Endothelial cell of hepatic sinusoid (primary cell): ENCODE data around the gene NMS.
"Not testable (repeated sequence)": the region's sequence is repeated elsewhere in the genome, so short reads cannot be mapped to it uniquely, and the experiment has no call there.

ENCODE experiments used
- in situ Hi-C: cut with HindIII; loops from 2 replicates; pipeline ENCODE4 v1.10.0; 2017; ENCODE audit warnings: low sequenced_read_pairs

NMS gene

GRCh38 chr2:100470182-100470581 lies at the start of gene NMS:
TSS of gene NMS (plus strand) at chr2:100470482. CDS start at chr2:100470489, 7 bp downstream.
- in situ Hi-C loops, result no loop called here

DNA sequence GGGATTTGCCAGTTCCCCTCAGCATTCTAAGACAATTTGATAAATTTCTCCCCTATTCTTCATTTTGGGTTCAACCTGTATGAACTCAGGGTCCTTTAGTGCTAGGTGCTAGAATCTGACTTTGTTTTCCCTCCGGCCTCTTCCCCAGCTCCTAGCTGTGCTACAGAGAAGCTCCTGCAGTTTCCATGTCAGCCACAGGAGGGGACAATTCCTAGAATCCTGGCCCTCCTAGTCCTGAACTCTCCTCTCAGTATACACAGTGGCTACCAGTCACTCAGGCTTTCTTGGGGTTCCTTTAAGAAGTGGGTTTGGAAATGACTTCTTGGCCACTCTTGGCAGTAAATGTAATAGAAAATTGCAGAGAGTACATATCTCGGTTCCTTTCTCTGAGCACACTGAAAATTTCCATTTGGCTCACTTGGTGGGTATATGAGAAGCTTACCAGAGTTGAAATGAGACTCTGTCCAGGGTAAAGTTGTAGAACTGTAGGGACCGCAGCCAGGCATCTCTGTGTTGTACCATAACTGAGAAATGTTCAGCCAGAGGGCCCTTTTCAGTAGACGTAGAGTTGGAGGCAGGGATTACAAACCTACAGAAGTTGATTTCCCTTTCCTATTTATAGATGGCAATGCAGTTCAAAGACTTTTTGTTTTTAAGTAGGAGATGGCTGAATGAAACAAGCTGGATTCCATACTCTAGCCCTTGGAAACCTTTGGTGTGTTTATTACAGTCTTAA lies 47.8 kb upstream of the NMS start:
- in situ Hi-C loops, result no loop called here

GRCh38 chr2:100423631-100424030 lies 46.7 kb upstream of the NMS start:
- in situ Hi-C loops, result no loop called here

DNA sequence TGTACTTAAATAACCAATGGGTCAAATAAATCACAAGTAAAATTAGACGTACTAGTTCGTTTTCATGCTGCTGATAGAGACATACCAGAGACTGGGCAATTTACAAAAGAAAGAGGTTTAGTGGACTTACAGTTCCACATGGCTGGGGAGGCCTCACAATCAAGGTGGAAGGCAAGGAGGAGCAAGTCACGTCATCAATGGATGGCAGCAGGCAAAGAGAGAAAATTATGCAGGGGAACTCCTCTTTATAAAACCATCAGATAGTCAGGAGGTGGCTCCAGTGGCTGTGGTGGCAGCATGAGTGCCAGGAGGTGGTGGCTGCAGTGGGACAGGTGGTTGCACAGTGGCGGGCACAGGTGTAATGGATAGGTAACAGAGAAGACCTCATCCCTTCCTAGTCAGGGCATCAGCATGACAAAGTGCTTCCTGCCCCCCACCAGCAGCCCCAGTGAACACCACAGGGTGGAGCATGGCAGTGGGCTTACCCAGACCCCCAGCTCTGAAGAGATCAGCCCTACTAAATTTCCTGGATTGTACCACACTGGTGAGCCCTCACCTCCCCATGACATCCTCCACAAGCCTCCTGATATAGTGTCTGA lies 45.9 kb upstream of the NMS start:
- in situ Hi-C loops, result no loop called here

DNA sequence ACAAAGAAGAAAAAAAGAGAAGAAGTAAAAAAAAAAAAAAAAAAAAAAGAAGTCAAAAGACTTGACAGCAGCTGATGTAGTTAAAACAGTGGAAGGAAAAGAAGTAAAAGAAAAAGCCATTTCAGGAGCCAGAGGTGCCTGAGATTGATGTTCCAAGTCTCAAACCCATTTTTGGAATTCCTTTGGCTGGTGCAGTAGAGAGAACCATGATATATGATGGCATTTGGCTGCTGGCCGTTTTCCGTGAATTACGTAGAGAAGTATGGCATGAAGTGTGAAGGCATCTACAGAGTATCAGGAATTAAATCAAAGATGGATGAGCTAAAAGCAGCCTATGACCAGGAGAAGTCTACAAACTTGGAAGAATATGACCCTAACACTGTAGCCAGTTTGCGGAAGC lies 45.2 kb upstream of the NMS start:
- in situ Hi-C loops, result no loop called here

- in situ Hi-C loops, result no loop called here
These were observed 44.5 kb upstream of the NMS start for GRCh38 chr2:100425573-100426383.

GRCh38 chr2:100426384-100426720 lies 43.9 kb upstream of the NMS start:
- in situ Hi-C loops, result no loop called here

GRCh38 chr2:100427111-100427510 lies 43.2 kb upstream of the NMS start:
- in situ Hi-C loops, result no loop called here

DNA sequence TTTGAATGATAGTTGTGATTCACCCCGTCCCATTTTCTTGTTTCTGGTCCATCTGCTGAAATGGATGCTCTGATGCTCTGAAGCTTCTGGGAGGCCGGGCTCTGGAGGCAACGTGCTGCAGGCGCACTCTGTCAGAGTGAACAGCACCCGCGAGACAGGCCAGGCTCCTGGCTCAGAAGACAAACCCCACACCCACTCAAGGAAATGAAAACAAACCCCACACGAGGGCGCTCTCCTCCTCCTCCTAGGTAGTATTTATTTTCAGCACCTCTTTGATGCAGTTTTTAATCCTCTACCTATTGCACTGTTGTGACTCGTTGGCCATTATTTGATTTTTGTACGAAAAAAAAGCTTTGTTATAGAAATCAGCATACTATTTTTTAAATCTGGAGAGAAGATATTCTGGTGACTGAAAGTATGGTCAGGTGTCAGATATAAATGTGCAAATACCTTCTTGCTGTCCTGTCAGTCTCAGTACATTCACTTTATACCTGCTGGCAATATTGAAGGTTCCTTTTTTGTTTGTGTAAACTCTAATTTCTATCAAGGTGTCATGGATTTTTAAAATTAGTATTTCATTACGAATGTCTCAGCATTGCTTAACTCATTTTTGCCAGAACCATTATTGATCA lies 42.5 kb upstream of the NMS start:
- in situ Hi-C loops, result no loop called here

DNA sequence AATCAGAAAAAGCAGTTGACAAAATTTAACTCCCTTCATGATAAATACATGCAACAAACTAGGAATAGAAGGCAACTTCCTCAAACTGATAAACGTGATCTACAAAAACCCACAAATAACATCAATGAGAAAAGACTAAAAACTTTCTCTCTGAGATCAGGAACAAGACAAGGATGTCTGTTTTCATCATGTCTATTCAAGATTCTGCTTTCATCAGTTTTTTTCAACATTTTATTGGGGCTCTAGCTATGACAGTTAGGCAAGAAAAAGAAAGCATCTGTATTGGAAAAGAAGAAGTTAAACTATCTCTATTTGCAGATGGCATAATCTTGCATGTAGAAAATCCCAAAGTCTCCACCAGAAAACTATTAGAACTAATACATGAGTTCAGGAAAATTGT lies 40.6 kb upstream of the NMS start:
- in situ Hi-C loops, result no loop called here

GRCh38 chr2:100437751-100438150 lies 32.5 kb upstream of the NMS start:
- in situ Hi-C loops, result no loop called here

DNA sequence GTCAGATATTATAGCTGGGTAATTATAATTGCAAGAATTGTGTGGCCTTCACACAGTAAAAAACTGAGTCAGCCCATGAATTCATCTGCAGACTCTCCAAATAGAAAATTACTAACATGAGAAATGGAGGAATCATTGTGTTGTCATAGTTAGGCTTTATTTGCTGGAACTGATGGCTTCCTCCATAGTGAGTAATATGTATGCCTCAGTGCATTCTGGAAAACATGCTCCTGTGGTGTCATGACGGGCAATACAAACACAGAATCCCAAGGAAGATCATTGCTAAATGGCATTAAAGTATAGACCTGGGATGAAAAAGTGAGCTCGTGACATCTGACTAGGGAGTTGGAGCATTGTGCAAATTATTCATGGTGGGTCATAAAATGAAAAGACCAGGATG lies 23.6 kb upstream of the NMS start:
- in situ Hi-C loops, result no loop called here

DNA sequence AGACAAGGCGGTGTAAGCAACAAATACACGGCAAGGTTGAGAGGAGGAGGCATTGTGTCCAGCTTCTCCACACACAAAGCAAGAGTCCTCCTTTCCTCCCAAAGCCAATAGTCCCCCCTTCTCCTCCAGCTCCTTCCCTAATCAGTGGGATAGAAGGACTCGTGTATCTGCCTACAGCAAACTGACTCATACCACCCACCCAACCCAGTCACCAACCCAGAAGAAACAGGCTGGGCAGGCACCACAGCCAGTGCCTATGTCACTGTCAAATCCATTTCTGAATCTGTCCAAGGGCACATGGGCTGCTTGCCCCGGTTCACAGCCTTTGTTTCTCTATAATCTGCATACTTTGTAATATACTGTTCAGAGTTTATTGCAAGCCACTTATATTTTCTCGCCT lies 19.2 kb upstream of the NMS start:
- in situ Hi-C loops, result no loop called here

DNA sequence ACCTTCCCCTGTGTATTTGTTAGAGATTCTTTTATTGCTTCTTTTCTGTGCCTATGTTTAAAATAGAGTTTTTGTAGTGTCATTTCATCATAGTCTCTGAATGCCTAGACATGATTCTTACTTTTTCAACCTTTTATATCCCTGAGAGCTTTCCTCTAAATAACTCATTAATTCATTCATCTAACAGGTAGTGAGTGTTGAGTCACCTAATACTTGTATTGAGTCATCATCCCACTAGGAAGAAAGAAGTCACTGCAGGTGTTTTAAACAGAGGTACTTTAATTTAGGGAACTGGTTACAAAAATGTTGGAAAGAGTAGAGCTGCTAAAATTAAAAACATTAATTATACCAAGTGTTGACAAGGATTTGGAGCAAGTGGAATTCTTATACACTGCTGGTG lies 18.5 kb upstream of the NMS start:
- in situ Hi-C loops, result no loop called here

DNA sequence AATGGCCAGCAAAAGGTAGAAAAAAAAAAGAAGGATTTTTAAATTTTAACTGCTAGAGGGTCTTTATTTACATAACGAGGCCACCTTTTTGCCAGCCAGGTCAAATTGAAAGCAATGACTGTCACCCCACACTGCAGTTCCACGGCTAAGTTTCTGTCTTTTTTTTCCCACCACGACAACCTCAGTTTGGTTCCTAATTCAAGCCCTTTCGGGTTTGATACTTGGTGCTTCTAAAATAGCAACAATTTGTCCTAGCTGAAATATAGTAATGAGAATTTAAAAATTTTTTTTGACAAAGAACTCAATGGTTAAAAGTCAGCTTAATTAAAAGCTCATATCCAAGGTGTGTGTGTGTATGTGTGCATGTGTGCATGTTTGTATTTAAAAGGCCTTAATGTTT lies 16.4 kb upstream of the NMS start:
- in situ Hi-C loops, result no loop called here

- in situ Hi-C loops, result not testable (repeated sequence)
These were observed 13.9 kb upstream of the NMS start for GRCh38 chr2:100456357-100456756.

DNA sequence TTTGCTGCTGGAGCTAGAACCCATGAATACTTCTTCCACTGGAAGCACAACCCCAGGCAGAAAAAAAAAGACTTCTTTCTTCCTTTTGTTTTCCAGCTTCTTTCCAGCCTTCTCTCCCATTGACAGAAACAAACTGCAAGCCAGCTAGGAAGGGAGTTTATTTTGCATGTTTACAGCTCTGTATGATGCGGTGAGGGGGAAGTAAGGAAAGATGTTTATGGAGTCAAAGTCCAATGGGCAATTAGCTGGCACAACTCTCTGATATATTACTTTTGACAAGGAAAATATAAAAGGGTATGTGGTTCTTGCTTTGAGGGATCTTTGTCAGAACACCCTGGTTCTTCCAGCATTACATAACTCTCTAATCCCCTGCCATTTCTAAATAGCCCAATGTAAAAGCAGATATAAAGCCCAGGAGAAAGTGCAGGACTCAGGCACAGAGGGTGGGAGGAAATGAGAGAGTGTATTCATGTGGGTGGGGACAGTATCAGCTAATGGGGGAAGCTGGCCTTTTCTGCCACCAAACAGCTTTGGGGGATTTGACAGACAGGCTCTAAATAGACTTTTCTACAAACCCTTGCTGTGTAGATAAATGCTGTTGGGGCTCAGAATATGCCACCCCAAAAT lies 9.3 kb upstream of the NMS start:
- in situ Hi-C loops, result no loop called here

- in situ Hi-C loops, result no loop called here
These were observed 724 bp downstream of the NMS start for GRCh38 chr2:100470898-100471514.

DNA sequence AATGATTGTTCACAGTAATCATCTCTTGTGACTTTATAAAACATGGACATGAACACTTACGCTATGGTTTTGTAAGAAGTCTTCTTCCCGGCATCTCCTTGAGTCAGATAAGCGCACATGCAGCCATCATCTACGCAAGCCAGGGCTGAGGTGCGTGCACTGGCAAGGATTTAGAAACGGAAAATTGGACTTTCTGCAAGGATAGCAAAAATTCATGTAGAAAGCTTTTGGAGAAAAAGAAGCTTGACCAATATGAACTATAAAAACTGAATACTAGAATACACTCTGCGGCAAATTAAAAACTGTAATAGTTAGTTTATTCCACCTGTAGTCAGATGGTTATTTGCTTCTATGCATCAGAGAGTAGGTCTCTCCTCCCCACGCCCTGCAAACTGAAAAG lies 6.3 kb downstream of the NMS start:
- in situ Hi-C loops, result no loop called here

DNA sequence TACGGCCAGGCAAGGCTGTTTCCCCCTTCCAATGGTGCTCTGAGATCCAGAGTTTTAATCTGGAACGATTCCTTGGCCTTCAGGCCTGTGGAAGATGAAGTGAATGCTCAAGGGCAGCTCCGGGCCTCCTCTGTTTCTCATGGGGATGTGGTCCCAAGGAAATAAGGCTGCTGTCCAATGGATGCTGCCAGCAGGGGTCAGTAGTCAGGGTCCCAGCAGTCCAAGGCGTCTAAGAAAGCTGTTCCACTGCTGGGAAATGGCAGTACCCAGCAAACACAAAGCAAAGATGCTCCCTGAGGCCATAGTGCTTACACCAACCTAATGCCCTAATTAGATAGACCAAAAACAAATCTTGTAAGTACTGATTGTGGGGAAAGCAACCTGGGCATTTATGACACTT lies 12.5 kb downstream of the NMS start:
- in situ Hi-C loops, result loop anchor here (5.0 kb wide), 1 partner anchor 85 kb away; no protein-coding TSS in a partner anchor

GRCh38 chr2:100483895-100484294 lies 13.6 kb downstream of the NMS start:
- in situ Hi-C loops, result loop anchor here (5.0 kb wide), 1 partner anchor 87 kb away; no protein-coding TSS in a partner anchor
